Suppressor macrophage (primary cell): ENCODE measurements around the gene CBFA2T3.
A peak's percentile ranks its signal among the peaks of the same experiment; 100 is the strongest.

ENCODE experiments used
- DNase-seq, 4 experiments: peaks; one replicate each; pipeline ENCODE4 v3.0.0-alpha.2; 2020 to 2022

The CBFA2T3 gene

GRCh38 chr16:88976366-88977017 is 515 bp downstream of the CBFA2T3 start:
- DNase-seq: no peak

GRCh38 chr16:88975511-88976061 is 1.4 kb downstream of the CBFA2T3 start:
- peak; percentile 47 to 72 (median 66) for DNase-seq

- DNase-seq: no peak
Measured at GRCh38 chr16:88974916-88975215, 2.1 kb downstream of the CBFA2T3 start.

- DNase-seq: no peak
Measured at GRCh38 chr16:88974080-88974915, 2.7 kb downstream of the CBFA2T3 start.

GRCh38 chr16:88973415-88974050 is 3.5 kb downstream of the CBFA2T3 start:
- no peak for DNase-seq

GRCh38 chr16:88973007-88973410 is 4.0 kb downstream of the CBFA2T3 start:
- no peak for DNase-seq

GRCh38 chr16:88972349-88972748 is 4.7 kb downstream of the CBFA2T3 start:
- DNase-seq: no peak

- DNase-seq: peak; percentile 87 to 90 (median 90)
Measured at GRCh38 chr16:88971371-88972097, 5.5 kb downstream of the CBFA2T3 start.

GRCh38 chr16:88970539-88971065 is 6.4 kb downstream of the CBFA2T3 start:
- DNase-seq: no peak

- DNase-seq: no peak
Measured at GRCh38 chr16:88970050-88970449, 7.0 kb downstream of the CBFA2T3 start.

- no peak for DNase-seq
Measured at GRCh38 chr16:88969361-88969831, 7.6 kb downstream of the CBFA2T3 start.

GRCh38 chr16:88968589-88969280 is 8.3 kb downstream of the CBFA2T3 start:
- no peak for DNase-seq

- peak in 3 of 4 experiments; percentile 29 to 48 (median 37) for DNase-seq
Measured at GRCh38 chr16:88967830-88968588, 9.0 kb downstream of the CBFA2T3 start.

GRCh38 chr16:88966986-88967829 is 9.8 kb downstream of the CBFA2T3 start:
- no peak for DNase-seq

- DNase-seq: no peak
Measured at GRCh38 chr16:88965826-88966480, 11.1 kb downstream of the CBFA2T3 start.

- no peak for DNase-seq
Measured at GRCh38 chr16:88965411-88965810, 11.6 kb downstream of the CBFA2T3 start.

GRCh38 chr16:88964636-88965035 is 12.4 kb downstream of the CBFA2T3 start:
- DNase-seq: no peak

- no peak for DNase-seq
Measured at GRCh38 chr16:88963583-88963982, 13.4 kb downstream of the CBFA2T3 start.

- DNase-seq: no peak
Measured at GRCh38 chr16:88962478-88963152, 14.4 kb downstream of the CBFA2T3 start.
